GM12891 (cell line): ENCODE results near the gene BTBD2.
"Not testable (repeated sequence)": the region's sequence is repeated elsewhere in the genome, so short reads cannot be mapped to it uniquely, and the experiment has no call there.

ENCODE experiments used
- DNase-seq: peaks from one replicate; pipeline ENCODE4 v3.0.0; 2011; ENCODE audit warnings: low spot score; ENCODE audit not compliant: insufficient read length
- FAIRE-seq: peaks from 2 replicates; lab custom pipeline; 2011; peaks lifted over from hg19 to GRCh38; lab: Jason Lieb, UNC
- PAX5 ChIP-seq: IDR thresholded peaks from 2 replicates; pipeline ENCODE4 v1.6.1; 2011; ENCODE audit warnings: low read length, moderate library complexity, mild to moderate bottlenecking; ENCODE audit not compliant: insufficient read depth, severe bottlenecking
- POLR2A ChIP-seq: IDR thresholded peaks from 2 replicates; pipeline ENCODE4 v1.6.1; 2011; ENCODE audit warnings: low read depth, low read length, control low read depth
- POLR2AphosphoS5 ChIP-seq: IDR thresholded peaks from 2 replicates; pipeline ENCODE4 v1.6.1; 2011; ENCODE audit warnings: low read depth, low read length, control low read depth
- POU2F2 ChIP-seq: IDR thresholded peaks from 2 replicates; pipeline ENCODE4 v1.6.1; 2011; ENCODE audit warnings: low read depth, mild to moderate bottlenecking, control low read depth, low read length, moderate library complexity
- SPI1 ChIP-seq: IDR thresholded peaks from 2 replicates; pipeline ENCODE4 v1.6.1; 2011; ENCODE audit warnings: low read depth, low read length, control low read depth
- TAF1 ChIP-seq: IDR thresholded peaks from 2 replicates; pipeline ENCODE4 v1.6.1; 2011; ENCODE audit warnings: low read depth, low read length, control low read depth

BTBD2 gene

GRCh38 chr19:2040647-2041432 lies 25.3 kb upstream of the BTBD2 start:
- DNase-seq (no peak), FAIRE-seq (no peak)
- no peak for TF ChIP-seq POLR2A
- TF ChIP-seq PAX5 = no peak
- no peak for TF ChIP-seq TAF1
- TF ChIP-seq POLR2AphosphoS5 = no peak
- TF ChIP-seq POU2F2 = no peak
- TF ChIP-seq SPI1 = no peak

- DNase-seq (no peak), FAIRE-seq (no peak)
- TF ChIP-seq SPI1 (no peak), POLR2A (no peak), POU2F2 (no peak), TAF1 (no peak), POLR2AphosphoS5 (no peak), PAX5 (no peak)
These were observed 24.6 kb upstream of the BTBD2 start for GRCh38 chr19:2039959-2040646.

GRCh38 chr19:2039089-2039958 lies 23.8 kb upstream of the BTBD2 start:
- FAIRE-seq (no peak), DNase-seq (no peak)
- TF ChIP-seq POLR2AphosphoS5 = no peak
- no peak; the same call in 1 of the 2 replicates for TF ChIP-seq POLR2A
- TF ChIP-seq TAF1 = no peak
- no peak for TF ChIP-seq PAX5
- no peak for TF ChIP-seq SPI1
- no peak for TF ChIP-seq POU2F2

GRCh38 chr19:2038284-2039088 lies 23.0 kb upstream of the BTBD2 start:
- no peak for DNase-seq
- no peak for FAIRE-seq
- TF ChIP-seq POLR2AphosphoS5 (peak; percentile 13; the same call in 1 of the 2 replicates), POLR2A (no peak)

- FAIRE-seq (no peak), DNase-seq (no peak)
- TF ChIP-seq TAF1 (no peak), SPI1 (no peak), POU2F2 (no peak), POLR2A (no peak; the same call in 1 of the 2 replicates), POLR2AphosphoS5 (no peak; the same call in 1 of the 2 replicates), PAX5 (no peak)
These were observed 22.2 kb upstream of the BTBD2 start for GRCh38 chr19:2037651-2038255.

- TF ChIP-seq POU2F2 = no peak
- no peak for TF ChIP-seq PAX5
- TF ChIP-seq SPI1 = no peak
- no peak for TF ChIP-seq POLR2A
- no peak for TF ChIP-seq TAF1
- TF ChIP-seq POLR2AphosphoS5 = no peak
- FAIRE-seq (no peak), DNase-seq (no peak)
These were observed 20.9 kb upstream of the BTBD2 start for GRCh38 chr19:2036424-2036823.

GRCh38 chr19:2035590-2035991 lies 20.1 kb upstream of the BTBD2 start:
- FAIRE-seq (no peak), DNase-seq (no peak)
- TF ChIP-seq POLR2A = no peak
- TF ChIP-seq SPI1 = no peak
- no peak for TF ChIP-seq POU2F2
- TF ChIP-seq TAF1 = no peak

GRCh38 chr19:2034729-2035589 lies 19.4 kb upstream of the BTBD2 start:
- no peak for FAIRE-seq
- TF ChIP-seq POLR2AphosphoS5 (no peak), SPI1 (no peak), POU2F2 (no peak), TAF1 (no peak), POLR2A (no peak), PAX5 (no peak)
- DNase-seq = no peak

- FAIRE-seq, DNase-seq: not testable (repeated sequence)
These were observed 18.7 kb upstream of the BTBD2 start for GRCh38 chr19:2034253-2034652.
